Ammon's horn (tissue), 1 donor: ENCODE data around the gene ALMS1.
"Not testable (repeated sequence)": the region's sequence is repeated elsewhere in the genome, so short reads cannot be mapped to it uniquely, and the experiment has no call there.

Source experiments
- DNase-seq: peaks from one replicate; pipeline ENCODE4 v3.0.0-alpha.2; 2016; ENCODE audit warnings: low spot score

Gene ALMS1

GRCh38 chr2:73385504-73386341 lies at the start of gene ALMS1:
ALMS1 (plus strand) TSS chr2:73385836; CDS start chr2:73385869, 33 bp downstream.
- DNase-seq, result peak; percentile 92

- no peak for DNase-seq
Measured at GRCh38 chr2:73337828-73338227, 47.8 kb upstream of the ALMS1 start.

GRCh38 chr2:73339201-73339600 lies 46.4 kb upstream of the ALMS1 start:
- no peak for DNase-seq

- DNase-seq, result no peak
Measured at GRCh38 chr2:73341039-73341438, 44.6 kb upstream of the ALMS1 start.

GRCh38 chr2:73343992-73344391 lies 41.6 kb upstream of the ALMS1 start:
- no peak for DNase-seq

- not testable (repeated sequence) for DNase-seq
Measured at GRCh38 chr2:73344747-73345146, 40.9 kb upstream of the ALMS1 start.

- DNase-seq, result no peak
Measured at GRCh38 chr2:73350035-73350691, 35.5 kb upstream of the ALMS1 start.

GRCh38 chr2:73356097-73356496 lies 29.5 kb upstream of the ALMS1 start:
- DNase-seq, result no peak

- DNase-seq, result peak; percentile 11
Measured at GRCh38 chr2:73359915-73360697, 25.5 kb upstream of the ALMS1 start.

GRCh38 chr2:73366060-73366459 lies 19.6 kb upstream of the ALMS1 start:
- DNase-seq, result no peak

GRCh38 chr2:73368781-73369180 lies 16.9 kb upstream of the ALMS1 start:
- DNase-seq, result no peak

GRCh38 chr2:73370348-73370747 lies 15.3 kb upstream of the ALMS1 start:
- DNase-seq, result no peak

- no peak for DNase-seq
Measured at GRCh38 chr2:73373344-73373743, 12.3 kb upstream of the ALMS1 start.

GRCh38 chr2:73374269-73374668 lies 11.4 kb upstream of the ALMS1 start:
- DNase-seq, result no peak

GRCh38 chr2:73376681-73377080 lies 9.0 kb upstream of the ALMS1 start:
- DNase-seq, result no peak

GRCh38 chr2:73383036-73383435 lies 2.6 kb upstream of the ALMS1 start:
- no peak for DNase-seq

- no peak for DNase-seq
Measured at GRCh38 chr2:73385123-73385503, 523 bp upstream of the ALMS1 start.

GRCh38 chr2:73386342-73386868 lies 769 bp downstream of the ALMS1 start:
- no peak for DNase-seq

GRCh38 chr2:73386894-73387636 lies 1.4 kb downstream of the ALMS1 start:
- no peak for DNase-seq

- no peak for DNase-seq
Measured at GRCh38 chr2:73402386-73403103, 16.9 kb downstream of the ALMS1 start.

- no peak for DNase-seq
Measured at GRCh38 chr2:73403237-73403636, 17.6 kb downstream of the ALMS1 start.
